B cell (primary cell): ENCODE results near the gene LIFR. TPM values are rescaled to one million over a fixed set of nuclear protein-coding genes. Genes with fewer than 3 reads are reported as not detected.

ENCODE experiments used
- ATAC-seq: fragments of 200-7000 bp; cut with Tn5 transposase; one replicate; pipeline ENCODE4 v1.10.0; 2021; ENCODE audit warnings: low read depth, mild to moderate bottlenecking, moderate number of reproducible peaks, moderate library complexity
- CTCF ChIA-PET: fragments of 350-600 bp; sonication (Branson Sonifier 250); formaldehyde crosslinking; loops from one replicate; lab custom pipeline; 2021; ENCODE audit warnings: antibody characterized with exemption, inconsistent platforms; lab: Charles Lee
- POLR2A ChIA-PET: fragments of 350-600 bp; sonication (Branson Sonifier 250); formaldehyde crosslinking; loops from one replicate; lab custom pipeline; 2021; ENCODE audit warnings: antibody characterized with exemption; lab: Charles Lee
- DNase-seq: peaks from one replicate; pipeline ENCODE4 v3.0.0; 2013
- H2AFZ ChIP-seq: 2 replicates; pipeline ENCODE4 v1.6.1; 2012; ENCODE audit warnings: mild to moderate bottlenecking, low read depth, low read length; ENCODE audit not compliant: insufficient read depth, poor library complexity, severe bottlenecking
- H3K27ac ChIP-seq, 2 donors: 1 replicate in 1 of 2; 2 replicates in 1 of 2; pipeline ENCODE4 v1.5.1; 2012 to 2013; ENCODE audit warnings: low read length in 2 of 2, mild to moderate bottlenecking in 2 of 2, moderate library complexity in 1 of 2
- H3K27me3 ChIP-seq, 4 experiments: fragments of 200-600 bp in 1 of 4; sonication (generic) in 1 of 4; replicated peaks in 1 of 4; 1 replicate in 2 of 4; 2 replicates in 2 of 4; pipeline versions ENCODE4 v1.6.1 to v1.7.0; 2013 to 2016; ENCODE audit warnings: low read length in 3 of 4, mild to moderate bottlenecking in 2 of 4, mixed read lengths in 1 of 4, moderate library complexity in 1 of 4; ENCODE audit not compliant: insufficient read depth in 4 of 4, control insufficient read depth in 3 of 4; ENCODE audit errors: control extremely low read depth in 1 of 4
- H3K36me3 ChIP-seq, 2 experiments: replicated peaks in 1 of 2; 1 replicate in 1 of 2; 2 replicates in 1 of 2; pipeline versions ENCODE4 v1.6.1 to v1.7.1; 2013; ENCODE audit warnings: low read length in 1 of 2; ENCODE audit not compliant: insufficient read depth in 2 of 2, control insufficient read depth in 1 of 2; ENCODE audit errors: control extremely low read depth in 1 of 2, extremely low read depth in 1 of 2
- H3K4me1 ChIP-seq, 2 donors: fragments of 200-600 bp in 1 of 2; sonication (generic) in 1 of 2; 1 replicate in 1 of 2; 2 replicates in 1 of 2; pipeline versions ENCODE4 v1.5.1 to v1.6.1; 2013 to 2017; ENCODE audit warnings: low read length in 2 of 2; ENCODE audit not compliant: control insufficient read depth in 2 of 2, insufficient read depth in 2 of 2
- H3K4me2 ChIP-seq: replicated peaks from 2 replicates; pipeline ENCODE3; 2012; ENCODE audit warnings: mild to moderate bottlenecking, low read depth, low read length; ENCODE audit not compliant: poor library complexity, severe bottlenecking
- H3K4me3 ChIP-seq, 5 experiments: fragments of 200-600 bp in 1 of 5; sonication (generic) in 1 of 5; 1 replicate in 3 of 5; 2 replicates in 2 of 5; pipeline versions ENCODE4 v1.5.1 to v1.7.0; 2011 to 2016; ENCODE audit warnings: low read length in 4 of 5, mild to moderate bottlenecking in 4 of 5, low read depth in 2 of 5, control low read depth in 1 of 5, moderate library complexity in 1 of 5; ENCODE audit not compliant: insufficient read depth in 1 of 5; ENCODE audit errors: control extremely low read depth in 1 of 5, extremely low read depth in 1 of 5
- H3K79me2 ChIP-seq: fragments of 200-600 bp; sonication (generic); one replicate; pipeline ENCODE4 v1.6.0; 2016; ENCODE audit warnings: low read length; ENCODE audit not compliant: control insufficient read depth, insufficient read depth
- H3K9ac ChIP-seq: fragments of 200-600 bp; sonication (generic); 2 replicates; pipeline ENCODE4 v1.6.1; 2017; ENCODE audit warnings: mild to moderate bottlenecking, low read length, moderate library complexity
- H3K9me3 ChIP-seq, 3 donors: one replicate each; pipeline versions ENCODE4 v1.6.1 to v1.7.1; 2013; ENCODE audit warnings: low read length in 2 of 3; ENCODE audit not compliant: control insufficient read depth in 2 of 3, insufficient read depth in 1 of 3; ENCODE audit errors: control extremely low read depth in 1 of 3
- H4K20me1 ChIP-seq: 2 replicates; pipeline ENCODE4 v1.6.0; 2012; ENCODE audit warnings: mild to moderate bottlenecking, low read length; ENCODE audit not compliant: insufficient read depth, control insufficient read depth, poor library complexity, severe bottlenecking
- H3K27ac Mint-ChIP-seq: one replicate; pipeline ENCODE4 v1.8.0; 2021; ENCODE audit warnings: mixed read lengths
- H3K27me3 Mint-ChIP-seq: one replicate; pipeline ENCODE4 v1.8.0; 2021; ENCODE audit warnings: mixed read lengths
- H3K4me1 Mint-ChIP-seq: one replicate; pipeline ENCODE4 v1.8.0; 2021; ENCODE audit warnings: mixed read lengths
- H3K4me3 Mint-ChIP-seq: one replicate; pipeline ENCODE4 v1.8.0; 2021; ENCODE audit warnings: mixed read lengths
- H3K9me3 Mint-ChIP-seq: one replicate; pipeline ENCODE4 v1.8.0; 2022; ENCODE audit warnings: mixed read lengths; ENCODE audit not compliant: insufficient read depth
- CTCF ChIP-seq: fragments of 200-600 bp; IDR thresholded peaks from one replicate; pipeline ENCODE4 v1.8.0; 2022; ENCODE audit warnings: antibody characterized with exemption, mild to moderate bottlenecking
- EZH2 ChIP-seq: IDR thresholded peaks from 2 replicates; pipeline ENCODE4 v1.6.1; 2012; ENCODE audit warnings: borderline replicate concordance, low read depth, mild to moderate bottlenecking, moderate library complexity, low read length; ENCODE audit not compliant: insufficient read depth, poor library complexity, severe bottlenecking
- WGBS: methylation state at CpG from one replicate; pipeline ENCODE4 v1.1.5; 2013; ENCODE audit warnings: missing lambda C conversion rate; ENCODE audit not compliant: insufficient coverage; 5-methylcytosine and 5-hydroxymethylcytosine counted together
- intact Hi-C: fragments of 100-400 bp; cut with micrococcal nuclease; formaldehyde crosslinking; loops from one replicate; pipeline ENCODE4 v1.10.0; 2022
- polyA plus RNA-seq: library from polyadenylated mRNA; depleted of rRNA; stranded (reverse); fragments of >200 nt; gene quantifications from 2 replicates; pipeline ENCODE4 v1.2.3, GENCODE V29; 2012
- total RNA-seq, 2 donors: library from RNA; stranded (reverse); fragments of 120-200 nt in 1 of 2; gene quantifications; 1 replicate in 1 of 2; 2 replicates in 1 of 2; pipeline versions ENCODE4 v1.2.3 to v1.2.4, GENCODE V29; 2013 to 2022

Gene LIFR
- total and polyA plus RNA-seq, 2 donors (not counting 1 experiment from before 2014, with no cell fraction given) = not detected

- intact Hi-C loops = no loop called here
- no peak for TF ChIP-seq CTCF
- TF ChIP-seq EZH2 = no peak
- Histone ChIP-seq H4K20me1 (no peaks in the 10 kb centered on the region), H3K79me2 (no peaks in the 10 kb centered on the region), H3K4me2 (no peak overlapping the region), H3K4me3 (no peak overlapping the region), H2AFZ (no peak overlapping the region), H3K9me3 (no peaks in the 10 kb centered on the region), H3K27ac (no peak overlapping the region), H3K27me3 (peaks cover 0 to 4% (median under 1%) of the 10 kb centered on the region in 4 experiments), H3K9ac (no peak overlapping the region), H3K4me1 (no peaks in the 10 kb centered on the region), H3K36me3 (no peaks in the 10 kb centered on the region)
- POLR2A ChIA-PET = no interaction called here
- 89% methylated on average over 4 of the region's 8 CpGs for WGBS
- H3K27me3 Mint-ChIP-seq = peaks cover 31% of the 10 kb centered on the region
- H3K4me3 Mint-ChIP-seq = no peak overlapping the region
- H3K9me3 Mint-ChIP-seq = no peaks in the 10 kb centered on the region
- no peak for DNase-seq
- ATAC-seq = no peak
- CTCF ChIA-PET = no interaction called here
- no peaks in the 10 kb centered on the region for H3K4me1 Mint-ChIP-seq
- no peak overlapping the region for H3K27ac Mint-ChIP-seq
These were observed 22.9 kb downstream of the LIFR start for GRCh38 chr5:38533286-38534155.

- H3K4me3 Mint-ChIP-seq = no peak overlapping the region
- H3K4me3 ChIP-seq = no peak overlapping the region
- WGBS = 90% methylated on average over 7 of the region's 9 CpGs
- H3K4me2 ChIP-seq = no peak overlapping the region
- TF ChIP-seq CTCF = no peak
- no peak for TF ChIP-seq EZH2
- DNase-seq (no peak), ATAC-seq (no peak)
- H3K36me3 ChIP-seq = no peaks in the 10 kb centered on the region
- peaks cover 8 to 10% of the 10 kb centered on the region in 2 donors for H3K4me1 ChIP-seq
- H3K4me1 Mint-ChIP-seq = peaks cover 12% of the 10 kb centered on the region
- no peak overlapping the region for H3K27ac Mint-ChIP-seq
- H3K9me3 Mint-ChIP-seq = peaks cover 5% of the 10 kb centered on the region
- no peaks in the 10 kb centered on the region for H4K20me1 ChIP-seq
- no peak overlapping the region for H2AFZ ChIP-seq
- H3K27me3 Mint-ChIP-seq = peaks cover 22% of the 10 kb centered on the region
- POLR2A ChIA-PET = no interaction called here
- no peaks in the 10 kb centered on the region for H3K9me3 ChIP-seq
- no peaks in the 10 kb centered on the region for H3K79me2 ChIP-seq
- CTCF ChIA-PET = no interaction called here
- H3K27me3 ChIP-seq = peaks cover 0 to 4% (median 0%) of the 10 kb centered on the region in 4 experiments
- H3K27ac ChIP-seq = no peak overlapping the region
- intact Hi-C loops = no loop called here
- H3K9ac ChIP-seq = no peak overlapping the region
These were observed 24.2 kb downstream of the LIFR start for GRCh38 chr5:38532165-38532669.
